ENCODE results near the gene TUBGCP4.

GRCh38 chr15:43406808-43407207, 35.9 kb downstream of the TUBGCP4 start:
- TF ChIP-seq POLR2A (IDR thresholded peaks at IDR 0.05) (no peak), EP300 (IDR thresholded peaks at IDR 0.05) (no peak)
- TF ChIP-seq, protein P1, sequence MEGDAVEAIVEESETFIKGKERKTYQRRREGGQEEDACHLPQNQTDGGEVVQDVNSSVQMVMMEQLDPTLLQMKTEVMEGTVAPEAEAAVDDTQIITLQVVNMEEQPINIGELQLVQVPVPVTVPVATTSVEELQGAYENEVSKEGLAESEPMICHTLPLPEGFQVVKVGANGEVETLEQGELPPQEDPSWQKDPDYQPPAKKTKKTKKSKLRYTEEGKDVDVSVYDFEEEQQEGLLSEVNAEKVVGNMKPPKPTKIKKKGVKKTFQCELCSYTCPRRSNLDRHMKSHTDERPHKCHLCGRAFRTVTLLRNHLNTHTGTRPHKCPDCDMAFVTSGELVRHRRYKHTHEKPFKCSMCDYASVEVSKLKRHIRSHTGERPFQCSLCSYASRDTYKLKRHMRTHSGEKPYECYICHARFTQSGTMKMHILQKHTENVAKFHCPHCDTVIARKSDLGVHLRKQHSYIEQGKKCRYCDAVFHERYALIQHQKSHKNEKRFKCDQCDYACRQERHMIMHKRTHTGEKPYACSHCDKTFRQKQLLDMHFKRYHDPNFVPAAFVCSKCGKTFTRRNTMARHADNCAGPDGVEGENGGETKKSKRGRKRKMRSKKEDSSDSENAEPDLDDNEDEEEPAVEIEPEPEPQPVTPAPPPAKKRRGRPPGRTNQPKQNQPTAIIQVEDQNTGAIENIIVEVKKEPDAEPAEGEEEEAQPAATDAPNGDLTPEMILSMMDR (IDR thresholded peaks at IDR 0.05), result no peak
